NT2/D1 (cell line): ENCODE data around the gene DNMT3A.

ENCODE experiments used
- YY1 ChIP-seq: IDR thresholded peaks from 2 replicates; pipeline ENCODE4 v1.6.1; 2011; ENCODE audit not compliant: insufficient read length, insufficient read depth
- ZNF274 ChIP-seq: IDR thresholded peaks from 2 replicates; pipeline ENCODE4 v1.6.1; 2011; ENCODE audit warnings: mild to moderate bottlenecking, low read depth, low read length

DNA sequence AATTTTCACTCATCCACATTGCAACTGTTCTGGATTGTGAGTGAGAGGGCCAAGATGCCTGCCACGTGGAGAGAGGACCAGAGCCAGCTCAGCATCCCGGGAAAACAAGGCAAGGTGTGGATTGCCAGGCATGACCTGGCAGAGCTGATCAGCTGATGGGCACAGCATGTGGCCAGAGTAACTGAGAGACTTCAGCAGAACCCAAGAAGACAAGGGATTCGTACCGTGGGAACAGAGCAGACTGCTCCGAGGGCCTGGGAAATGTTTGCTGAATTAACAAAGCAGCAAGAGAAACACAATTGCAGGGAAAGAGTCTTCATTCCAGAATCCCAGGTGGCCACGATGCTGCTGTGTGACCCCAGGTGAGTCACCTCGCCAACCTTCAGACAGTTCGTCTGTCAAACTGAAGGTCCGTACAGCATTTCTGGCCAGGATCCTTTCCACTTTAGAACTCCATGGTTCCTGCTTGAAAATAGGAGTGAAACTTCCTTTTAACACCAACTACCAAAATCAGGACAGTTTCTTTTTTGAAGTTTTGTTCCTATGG is 147.1 kb downstream of the DNMT3A start:
- no peak for TF ChIP-seq YY1
- no peak for TF ChIP-seq ZNF274
